DND-41 (cell line): ENCODE results near the gene TFCP2L1.

ENCODE experiments used
- ATAC-seq: fragments of 200-7000 bp; cut with Tn5 transposase; 3 replicates; pipeline ENCODE4 v1.9.1; 2021; ENCODE audit warnings: low read depth; ENCODE audit not compliant: insufficient read depth
- DNase-seq: peaks from one replicate; pipeline ENCODE4 v3.0.0-alpha.2; 2020
- H2AFZ ChIP-seq: 2 replicates; pipeline ENCODE4 v1.6.0; 2012; ENCODE audit warnings: low read depth, low read length
- H3K27ac ChIP-seq: 2 replicates; pipeline ENCODE4 v1.5.1; 2012; ENCODE audit warnings: low read length, inconsistent platforms
- H3K27me3 ChIP-seq: fragments of 200-600 bp; sonication (generic); 2 replicates; pipeline ENCODE4 v1.6.0; 2012; ENCODE audit warnings: low read length, mild to moderate bottlenecking, inconsistent platforms; ENCODE audit not compliant: insufficient read depth, poor library complexity
- H3K36me3 ChIP-seq: 2 replicates; pipeline ENCODE4 v1.5.1; 2012; ENCODE audit warnings: low read length, inconsistent platforms; ENCODE audit not compliant: insufficient read depth
- H3K4me1 ChIP-seq: 2 replicates; pipeline ENCODE4 v1.5.1; 2012; ENCODE audit warnings: mild to moderate bottlenecking, low read length; ENCODE audit not compliant: insufficient read depth
- H3K4me2 ChIP-seq: 2 replicates; pipeline ENCODE4 v1.6.0; 2012; ENCODE audit warnings: mild to moderate bottlenecking, moderate library complexity, low read length, inconsistent platforms; ENCODE audit not compliant: insufficient read depth
- H3K4me3 ChIP-seq, 2 experiments: fragments of 200-600 bp in 1 of 2; shearing (Covaris generic) in 1 of 2; 2 replicates each; pipeline ENCODE4 v1.5.1; 2012 to 2016; ENCODE audit warnings: inconsistent platforms in 2 of 2, low read length in 2 of 2, mild to moderate bottlenecking in 2 of 2, low read depth in 1 of 2, moderate library complexity in 1 of 2
- H3K79me2 ChIP-seq: 2 replicates; pipeline ENCODE4 v1.6.0; 2012; ENCODE audit warnings: low read length, inconsistent platforms; ENCODE audit not compliant: insufficient read depth
- H3K9ac ChIP-seq: 2 replicates; pipeline ENCODE4 v1.6.0; 2012; ENCODE audit warnings: low read depth, mild to moderate bottlenecking, inconsistent platforms, low read length, moderate library complexity
- H3K9me3 ChIP-seq: 2 replicates; pipeline ENCODE4 v1.5.1; 2012; ENCODE audit warnings: low read length, moderate library complexity, mild to moderate bottlenecking, inconsistent platforms; ENCODE audit not compliant: insufficient read depth, severe bottlenecking
- H4K20me1 ChIP-seq: 2 replicates; pipeline ENCODE4 v1.6.0; 2012; ENCODE audit warnings: low read length; ENCODE audit not compliant: insufficient read depth
- CTCF ChIP-seq: IDR thresholded peaks from 2 replicates; pipeline ENCODE4 v1.5.1; 2012; ENCODE audit warnings: borderline replicate concordance, low read length, moderate library complexity, mild to moderate bottlenecking; ENCODE audit not compliant: poor library complexity, severe bottlenecking; ENCODE audit errors: extremely low read depth
- EZH2 ChIP-seq: IDR thresholded peaks from 3 replicates; pipeline ENCODE4 v1.6.1; 2012; ENCODE audit warnings: borderline replicate concordance, low read depth, mild to moderate bottlenecking, moderate library complexity, low read length, inconsistent platforms; ENCODE audit not compliant: severe bottlenecking

TFCP2L1 gene

GRCh38 chr2:121182520-121182919 lies 102.5 kb downstream of the TFCP2L1 start:
- no peak for TF ChIP-seq CTCF
- no peak for TF ChIP-seq EZH2
- H3K4me2 ChIP-seq = no peak overlapping the region
- DNase-seq = no peak
- H3K9me3 ChIP-seq = no peaks in the 10 kb centered on the region
- no peaks in the 10 kb centered on the region for H4K20me1 ChIP-seq
- H3K27me3 ChIP-seq = peaks cover 2% of the 10 kb centered on the region
- no peak overlapping the region for H2AFZ ChIP-seq
- no peak overlapping the region for H3K4me3 ChIP-seq
- H3K4me1 ChIP-seq = no peaks in the 10 kb centered on the region
- no peaks in the 10 kb centered on the region for H3K79me2 ChIP-seq
- H3K9ac ChIP-seq = no peak overlapping the region
- no peak overlapping the region for H3K27ac ChIP-seq
- no peaks in the 10 kb centered on the region for H3K36me3 ChIP-seq
- ATAC-seq = no peak

DNA sequence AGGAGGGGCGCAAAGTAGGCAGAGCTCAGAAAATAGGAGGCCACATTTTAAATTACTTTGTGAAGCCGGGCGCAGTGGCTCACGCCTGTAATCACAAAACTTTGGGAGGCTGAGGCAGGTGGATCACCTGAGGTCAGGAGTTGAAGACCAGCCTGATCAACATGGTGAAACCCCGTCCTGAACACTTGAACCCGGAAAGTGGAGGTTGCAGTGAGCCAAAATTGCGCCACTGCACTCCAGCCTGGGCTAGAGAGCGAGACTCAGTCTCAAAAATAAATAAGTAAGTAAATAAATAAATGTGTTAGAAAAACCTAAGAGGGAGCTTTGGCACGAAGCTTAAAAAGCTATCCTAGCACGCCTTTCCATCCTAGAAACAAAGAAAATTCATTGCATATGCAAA lies 105.5 kb downstream of the TFCP2L1 start:
- TF ChIP-seq CTCF = no peak
- TF ChIP-seq EZH2 = no peak
- Histone ChIP-seq H3K27me3 (peaks cover 5% of the 10 kb centered on the region), H3K9me3 (no peaks in the 10 kb centered on the region), H3K4me3 (no peak overlapping the region), H3K4me2 (no peak overlapping the region), H4K20me1 (no peaks in the 10 kb centered on the region), H2AFZ (no peak overlapping the region), H3K27ac (no peak overlapping the region), H3K79me2 (no peaks in the 10 kb centered on the region), H3K4me1 (no peaks in the 10 kb centered on the region), H3K36me3 (no peaks in the 10 kb centered on the region), H3K9ac (no peak overlapping the region)
- DNase-seq = no peak
- no peak for ATAC-seq

DNA sequence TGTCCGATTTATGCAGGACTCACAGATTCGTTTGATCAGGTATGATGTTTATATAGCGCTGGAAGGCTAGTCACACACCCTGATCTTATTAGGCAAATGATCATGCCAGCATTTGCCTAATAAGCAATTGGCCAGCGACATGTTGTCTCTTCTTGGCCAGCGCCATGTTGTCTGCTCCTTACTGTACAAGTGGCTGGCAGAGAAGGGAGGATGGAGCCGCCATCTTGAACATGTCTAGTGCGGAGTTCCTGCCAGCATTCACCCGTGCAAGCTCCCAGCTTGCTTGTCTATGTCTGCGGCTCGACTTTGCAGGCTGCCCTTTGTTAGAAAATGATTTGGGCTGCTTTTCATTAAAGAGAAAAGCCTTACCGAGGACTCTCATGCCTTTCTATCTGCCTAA lies 106.3 kb downstream of the TFCP2L1 start:
- Histone ChIP-seq H3K4me1 (no peaks in the 10 kb centered on the region), H2AFZ (no peak overlapping the region), H3K4me2 (no peak overlapping the region), H3K27me3 (peaks cover 5% of the 10 kb centered on the region), H3K79me2 (no peaks in the 10 kb centered on the region), H3K9ac (no peak overlapping the region), H4K20me1 (no peaks in the 10 kb centered on the region), H3K9me3 (no peaks in the 10 kb centered on the region), H3K27ac (no peak overlapping the region), H3K36me3 (no peaks in the 10 kb centered on the region), H3K4me3 (no peak overlapping the region)
- TF ChIP-seq CTCF (no peak), EZH2 (no peak)
- ATAC-seq (no peak), DNase-seq (no peak)

DNA sequence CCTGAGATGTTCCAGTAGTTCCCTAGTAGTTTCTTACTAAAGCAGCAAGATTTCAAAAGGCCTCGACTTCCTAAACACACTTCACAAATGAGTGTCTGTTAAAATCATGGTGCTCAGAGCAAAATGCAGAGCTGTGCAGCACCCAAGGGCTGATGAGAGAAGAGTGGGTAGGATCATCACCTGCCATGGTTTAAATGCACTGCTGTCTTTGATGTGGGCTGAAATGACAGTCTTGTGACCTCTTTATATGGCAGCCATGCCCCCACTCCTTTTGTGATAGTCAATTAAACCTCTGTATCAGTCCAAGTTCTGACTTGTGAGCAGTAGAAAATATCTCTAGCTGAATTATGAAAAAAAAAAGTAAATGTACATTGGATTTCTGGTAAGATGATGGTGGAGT lies 107.1 kb downstream of the TFCP2L1 start:
- H3K9me3 ChIP-seq = no peaks in the 10 kb centered on the region
- ATAC-seq (peak; percentile 57; the same call in 1 of the 3 replicates), DNase-seq (no peak)
- no peak overlapping the region for H3K4me3 ChIP-seq
- H3K4me1 ChIP-seq = no peaks in the 10 kb centered on the region
- no peak overlapping the region for H2AFZ ChIP-seq
- no peak overlapping the region for H3K27ac ChIP-seq
- peaks cover 5% of the 10 kb centered on the region for H3K27me3 ChIP-seq
- no peaks in the 10 kb centered on the region for H3K36me3 ChIP-seq
- no peak overlapping the region for H3K4me2 ChIP-seq
- H3K79me2 ChIP-seq = no peaks in the 10 kb centered on the region
- H3K9ac ChIP-seq = no peak overlapping the region
- TF ChIP-seq CTCF = no peak
- no peaks in the 10 kb centered on the region for H4K20me1 ChIP-seq
